ENCODE measurements around the gene MTCL1. TPM values are rescaled to one million over a fixed set of nuclear protein-coding genes. Genes with fewer than 3 reads are reported as not detected.

The MTCL1 gene
- total RNA-seq, 1 donor: 54.9 TPM

DNA sequence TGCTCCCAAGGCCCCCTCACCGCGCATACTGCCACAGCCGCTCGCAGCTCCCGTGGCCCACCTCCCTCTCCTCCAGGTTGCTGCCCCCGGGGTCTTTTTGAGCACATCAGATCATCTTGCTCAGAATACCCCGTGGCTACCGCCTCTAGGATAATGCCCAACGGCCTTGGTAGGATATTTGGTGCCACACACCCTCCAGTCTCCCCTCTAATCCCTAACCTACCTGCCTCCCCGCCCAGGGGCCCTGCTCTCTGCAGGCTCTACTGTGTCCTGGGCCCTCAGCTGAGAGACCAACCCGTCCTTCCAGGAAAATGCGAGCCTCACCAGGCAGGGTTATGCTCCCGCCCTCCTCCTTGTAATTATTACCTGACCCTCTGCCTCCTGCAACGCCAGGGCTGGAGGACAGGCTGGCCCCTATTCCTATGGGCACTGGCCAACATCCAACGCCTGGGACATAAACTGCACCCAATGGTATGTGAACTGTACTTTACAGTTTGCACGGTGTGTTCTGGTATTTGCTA lies 1.5 kb upstream of the MTCL1 start:
- TF ChIP-seq, protein P1, sequence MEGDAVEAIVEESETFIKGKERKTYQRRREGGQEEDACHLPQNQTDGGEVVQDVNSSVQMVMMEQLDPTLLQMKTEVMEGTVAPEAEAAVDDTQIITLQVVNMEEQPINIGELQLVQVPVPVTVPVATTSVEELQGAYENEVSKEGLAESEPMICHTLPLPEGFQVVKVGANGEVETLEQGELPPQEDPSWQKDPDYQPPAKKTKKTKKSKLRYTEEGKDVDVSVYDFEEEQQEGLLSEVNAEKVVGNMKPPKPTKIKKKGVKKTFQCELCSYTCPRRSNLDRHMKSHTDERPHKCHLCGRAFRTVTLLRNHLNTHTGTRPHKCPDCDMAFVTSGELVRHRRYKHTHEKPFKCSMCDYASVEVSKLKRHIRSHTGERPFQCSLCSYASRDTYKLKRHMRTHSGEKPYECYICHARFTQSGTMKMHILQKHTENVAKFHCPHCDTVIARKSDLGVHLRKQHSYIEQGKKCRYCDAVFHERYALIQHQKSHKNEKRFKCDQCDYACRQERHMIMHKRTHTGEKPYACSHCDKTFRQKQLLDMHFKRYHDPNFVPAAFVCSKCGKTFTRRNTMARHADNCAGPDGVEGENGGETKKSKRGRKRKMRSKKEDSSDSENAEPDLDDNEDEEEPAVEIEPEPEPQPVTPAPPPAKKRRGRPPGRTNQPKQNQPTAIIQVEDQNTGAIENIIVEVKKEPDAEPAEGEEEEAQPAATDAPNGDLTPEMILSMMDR (IDR thresholded peaks at IDR 0.05; ENCODE audit: insufficient read depth, low read length): no peak
- DNase-seq (ENCODE audit: low read depth): no peak
- H3K4me3 ChIP-seq (ENCODE audit: low read depth, low read length): peak overlapping the region; percentile 64

DNA sequence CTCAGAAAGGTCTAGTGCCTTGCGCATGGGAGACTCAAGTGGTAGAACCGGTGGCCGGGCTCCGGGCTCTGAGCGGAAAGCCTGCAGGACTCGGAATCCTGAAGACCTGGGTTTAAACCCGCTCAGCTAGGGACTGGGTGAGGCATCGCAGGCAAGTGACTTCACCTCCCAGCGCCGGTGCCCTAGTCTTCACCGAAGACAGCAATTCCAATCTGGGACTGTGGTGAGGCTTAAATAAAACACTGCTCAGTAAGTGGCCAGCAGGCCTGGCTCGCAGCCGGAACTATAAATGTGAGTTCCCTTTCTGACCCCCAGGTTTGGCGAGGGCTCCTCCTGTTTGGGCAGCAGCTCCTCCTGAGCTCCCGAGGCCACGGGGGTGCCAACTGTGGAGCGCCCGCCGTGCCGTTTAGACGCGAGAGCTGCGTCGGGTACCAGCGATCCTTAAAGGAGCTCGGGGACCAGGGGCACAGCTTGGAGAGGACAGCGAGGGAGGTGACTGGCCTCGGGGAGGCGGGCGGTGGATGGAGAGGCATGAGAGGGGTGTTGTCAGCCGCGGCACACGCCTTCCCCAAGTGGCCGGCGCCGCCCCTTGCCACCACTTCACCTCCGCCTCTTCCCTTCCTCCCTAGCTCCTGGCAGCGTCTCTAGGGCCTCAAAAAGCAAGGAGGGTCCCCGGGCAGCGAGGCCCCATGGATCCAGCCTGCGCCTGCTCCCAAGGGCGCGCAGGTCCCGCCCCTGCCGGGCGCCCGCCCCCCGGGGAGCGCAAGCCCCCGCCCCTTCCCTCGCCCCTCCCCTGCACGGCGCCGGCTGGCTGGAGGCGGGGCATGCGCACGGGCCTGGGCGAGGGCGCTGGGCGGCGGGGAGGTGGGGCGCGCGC lies 757 bp upstream of the MTCL1 start:
- peak overlapping the region; percentile 64 for H3K4me3 ChIP-seq (ENCODE audit: low read depth, low read length)

DNA sequence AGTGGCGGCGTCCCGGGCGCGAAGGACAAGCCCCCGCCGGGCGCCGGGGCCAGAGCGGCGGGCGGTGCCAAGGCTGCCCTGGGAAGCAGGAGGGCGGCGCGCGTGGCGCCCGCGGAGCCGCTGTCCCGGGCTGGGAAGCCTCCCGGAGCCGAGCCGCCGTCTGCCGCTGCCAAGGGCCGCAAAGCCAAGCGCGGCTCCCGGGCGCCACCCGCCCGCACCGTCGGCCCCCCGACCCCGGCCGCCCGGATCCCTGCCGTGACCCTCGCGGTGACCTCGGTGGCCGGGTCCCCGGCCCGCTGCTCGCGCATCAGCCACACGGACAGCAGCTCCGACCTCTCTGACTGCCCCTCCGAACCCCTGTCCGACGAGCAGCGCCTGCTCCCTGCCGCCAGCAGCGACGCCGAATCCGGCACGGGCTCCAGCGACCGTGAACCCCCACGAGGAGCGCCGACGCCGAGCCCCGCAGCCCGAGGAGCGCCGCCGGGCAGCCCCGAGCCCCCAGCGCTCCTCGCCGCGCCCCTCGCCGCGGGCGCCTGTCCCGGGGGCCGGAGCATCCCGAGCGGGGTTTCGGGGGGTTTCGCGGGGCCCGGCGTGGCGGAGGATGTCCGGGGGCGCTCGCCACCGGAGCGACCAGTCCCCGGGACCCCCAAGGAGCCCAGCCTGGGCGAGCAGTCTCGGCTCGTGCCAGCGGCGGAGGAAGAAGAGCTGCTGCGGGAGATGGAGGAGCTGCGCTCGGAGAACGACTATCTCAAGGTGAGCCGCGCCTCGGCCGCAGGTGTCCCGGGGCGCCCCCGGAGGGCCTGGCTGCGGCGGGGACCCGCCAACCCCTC lies 820 bp downstream of the MTCL1 start:
- DNase-seq (ENCODE audit: low read depth): no peak
- TF ChIP-seq, protein P1 (IDR thresholded peaks at IDR 0.05; ENCODE audit: insufficient read depth, low read length): no peak
- peak overlapping the region; percentile 81 for H3K4me3 ChIP-seq (ENCODE audit: low read depth, low read length)

More for the DNA sequence above, 757 bp upstream of the MTCL1 start:
- TF ChIP-seq, protein P1 (IDR thresholded peaks at IDR 0.05; ENCODE audit: insufficient read depth, low read length): peak; percentile 8
- DNase-seq (ENCODE audit: low read depth): peak; percentile 88

DNA sequence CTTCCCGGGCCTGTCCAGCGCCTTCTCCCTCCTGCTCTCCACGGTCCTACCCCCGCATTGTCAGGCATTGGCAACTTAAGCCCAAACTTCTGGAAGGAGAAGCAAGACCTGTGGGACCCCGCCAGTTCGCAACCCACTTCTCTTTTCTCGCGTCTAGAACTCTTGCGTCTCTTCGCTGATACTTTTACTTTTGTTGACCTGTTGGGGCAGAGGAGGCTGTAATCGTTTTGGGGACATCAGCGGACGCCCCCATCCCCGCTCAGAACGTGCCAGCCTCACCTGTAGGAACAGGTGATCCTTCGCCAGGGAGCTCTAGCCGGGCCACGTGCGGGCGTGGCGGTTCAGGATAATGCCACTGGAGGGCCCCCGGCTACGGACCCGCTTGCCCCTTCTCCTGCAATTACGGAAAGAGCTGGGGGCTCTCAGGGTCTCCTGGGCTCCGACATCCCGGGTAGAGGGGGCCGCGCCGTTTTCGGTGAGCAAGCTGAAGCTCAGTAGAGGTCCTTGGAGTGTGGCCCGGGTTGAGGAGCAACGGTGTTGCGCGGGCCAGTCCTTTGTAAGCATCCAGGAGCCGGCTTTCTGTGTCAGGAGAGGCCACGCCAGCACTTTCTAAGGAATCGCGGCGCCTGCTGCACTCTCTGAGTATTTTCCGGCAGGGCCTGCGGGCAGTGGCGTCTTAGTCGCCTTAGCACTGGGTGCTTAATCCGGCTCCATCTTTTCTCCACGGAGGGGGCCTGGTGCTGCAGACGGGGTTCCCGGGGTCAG lies 1.6 kb downstream of the MTCL1 start:
- peak overlapping the region; percentile 81 for H3K4me3 ChIP-seq (ENCODE audit: low read depth, low read length)
- DNase-seq (ENCODE audit: low read depth): peak; percentile 70
- TF ChIP-seq, protein P1 (IDR thresholded peaks at IDR 0.05; ENCODE audit: insufficient read depth, low read length): peak; percentile 36

DNA sequence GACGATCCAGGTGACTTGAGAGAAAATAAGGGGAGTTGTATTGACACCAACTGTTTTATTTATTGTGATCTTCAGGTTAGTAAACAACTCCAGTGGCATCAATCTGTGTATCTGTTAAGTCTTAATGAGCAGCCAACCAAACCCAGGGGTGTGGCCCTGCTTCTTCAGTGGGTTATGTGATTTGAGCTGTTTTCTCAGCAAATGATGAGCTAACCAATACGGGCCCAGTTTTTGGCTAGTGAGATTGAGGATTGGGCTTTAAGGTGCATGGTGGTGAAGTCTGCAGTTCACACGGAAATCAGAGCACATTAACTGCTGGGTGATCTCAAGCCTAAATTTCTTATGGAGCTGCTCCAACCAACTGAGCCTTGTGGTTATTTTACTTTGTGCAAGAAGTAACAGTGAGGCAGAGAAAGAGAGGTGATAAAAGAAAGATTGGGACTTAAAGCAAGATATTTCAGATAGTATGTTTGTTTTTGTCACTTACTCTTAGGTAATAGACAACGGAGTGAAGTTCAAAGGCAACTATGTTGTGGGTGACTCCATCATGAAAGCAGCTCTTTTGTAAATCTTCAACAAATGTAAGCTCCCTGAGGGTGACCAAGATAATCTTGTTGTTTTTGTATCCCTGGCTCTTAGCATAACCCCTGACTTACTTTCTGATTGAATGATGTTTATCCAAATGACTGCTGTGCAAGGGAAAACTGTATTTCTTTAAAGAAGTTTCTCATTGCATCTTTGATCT lies 2.4 kb downstream of the MTCL1 start:
- H3K4me3 ChIP-seq (ENCODE audit: low read depth, low read length): peak overlapping the region; percentile 81
- TF ChIP-seq, protein P1 (IDR thresholded peaks at IDR 0.05; ENCODE audit: insufficient read depth, low read length): no peak
- peak; percentile 65 for DNase-seq (ENCODE audit: low read depth)

All from fibroblast of the aortic adventitia (primary cell).